GM10248 (cell line): ENCODE data around the gene PLSCR4.

ENCODE experiments used
- CTCF ChIA-PET: fragments of 300-600 bp; sonication (Branson Sonifier 250); formaldehyde crosslinking; extraction: SDS; loops from one replicate; lab custom pipeline; 2021; ENCODE audit warnings: antibody characterized with exemption; lab: Yijun Ruan, JAX
- POLR2A ChIA-PET: fragments of 350-650 bp; sonication (Branson Sonifier 250); formaldehyde crosslinking; extraction: SDS; loops from one replicate; lab custom pipeline; 2020; ENCODE audit warnings: antibody characterized with exemption; lab: Yijun Ruan, JAX
- DNase-seq: peaks from one replicate; pipeline ENCODE4 v3.0.0; 2012; ENCODE audit errors: extremely low spot score
- CTCF ChIP-seq: IDR thresholded peaks from 2 replicates; pipeline ENCODE4 v1.5.1; 2012; ENCODE audit warnings: mild to moderate bottlenecking, low read depth; ENCODE audit errors: extremely low read depth, missing control alignments, control extremely low read depth

Gene PLSCR4

GRCh38 chr3:146161663-146162002, 89.3 kb downstream of the PLSCR4 start:
- ChIA-PET CTCF (no interaction called here), POLR2A (no interaction called here)
- TF ChIP-seq CTCF, result no peak
- no peak for DNase-seq

- ChIA-PET CTCF (interaction anchor here (1.2 kb wide), 1 partner anchor 18 kb away, joined by 3 read pairs; no protein-coding TSS in a partner anchor), POLR2A (no interaction called here)
- no peak for TF ChIP-seq CTCF
- peak; percentile 32 for DNase-seq
Observed at GRCh38 chr3:146160964-146161662, 89.8 kb downstream of the PLSCR4 start, which contains the start of gene PLOD2. TSS of gene PLOD2 (minus strand) at chr3:146161184. CDS start at chr3:146160989, 195 bp downstream.

GRCh38 chr3:146160321-146160963, 90.5 kb downstream of the PLSCR4 start:
- peak; percentile 10 for DNase-seq
- POLR2A ChIA-PET, result no interaction called here
- TF ChIP-seq CTCF, result no peak
- CTCF ChIA-PET, result interaction anchor here (0.6 to 1.2 kb wide), 2 partner anchors 18 to 95 kb away, joined by 3 read pairs; no protein-coding TSS in a partner anchor

GRCh38 chr3:146159616-146160320, 91.1 kb downstream of the PLSCR4 start:
- ChIA-PET POLR2A (no interaction called here), CTCF (interaction anchor here (0.6 to 1.2 kb wide), 2 partner anchors 17 to 94 kb away, joined by 3 read pairs; no protein-coding TSS in a partner anchor)
- TF ChIP-seq CTCF, result no peak
- DNase-seq, result no peak

GRCh38 chr3:146159037-146159436, 91.9 kb downstream of the PLSCR4 start:
- CTCF ChIA-PET, result interaction anchor here (2.1 kb wide), 1 partner anchor 38 kb away, joined by 5 read pairs; no protein-coding TSS in a partner anchor
- POLR2A ChIA-PET, result no interaction called here
- DNase-seq, result no peak
- no peak for TF ChIP-seq CTCF
